ENCODE data around the gene OR5A1.

The OR5A1 gene

DNA sequence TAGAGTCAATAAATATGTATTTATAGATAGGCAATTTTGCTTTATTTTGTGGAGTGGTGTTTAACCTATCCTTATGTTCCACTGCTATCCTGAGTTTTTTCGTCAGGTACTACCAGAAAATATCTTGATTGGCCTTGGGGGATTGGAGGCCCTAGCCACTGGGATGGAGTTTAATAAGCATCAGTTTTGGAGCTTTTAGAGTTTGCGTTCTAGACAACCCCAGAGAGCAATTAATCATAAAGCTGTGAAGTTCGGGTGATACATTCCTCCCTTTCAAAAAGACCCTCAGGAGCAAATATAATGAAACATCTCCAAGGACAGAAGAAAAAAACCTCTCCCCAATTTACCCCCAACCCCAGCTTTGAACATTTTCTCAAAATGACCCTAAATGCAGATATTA is at the start of gene OR5A1:
OR5A1 (plus strand) TSS at position 301 of the 400 bp plus-strand sequence. CDS start 6,700 bp downstream, outside the sequence.
- no peak within 1 kb of the TSS for H3K4me3 ChIP-seq (ENCODE audit: low read depth, low read length)
- TF ChIP-seq CTCF (IDR thresholded peaks at IDR 0.05; ENCODE audit: insufficient read depth, low read length, missing control alignments): no peak
- ChIA-PET CTCF (interaction anchor here (0.8 to 1.6 kb wide), 2 partner anchors 10 to 266 kb away, joined by 3 to 6 read pairs; partner anchors contain the start of gene OR5A2), POLR2A (no interaction called here)
- no peak for DNase-seq (ENCODE audit: low read depth, low spot score)

DNA sequence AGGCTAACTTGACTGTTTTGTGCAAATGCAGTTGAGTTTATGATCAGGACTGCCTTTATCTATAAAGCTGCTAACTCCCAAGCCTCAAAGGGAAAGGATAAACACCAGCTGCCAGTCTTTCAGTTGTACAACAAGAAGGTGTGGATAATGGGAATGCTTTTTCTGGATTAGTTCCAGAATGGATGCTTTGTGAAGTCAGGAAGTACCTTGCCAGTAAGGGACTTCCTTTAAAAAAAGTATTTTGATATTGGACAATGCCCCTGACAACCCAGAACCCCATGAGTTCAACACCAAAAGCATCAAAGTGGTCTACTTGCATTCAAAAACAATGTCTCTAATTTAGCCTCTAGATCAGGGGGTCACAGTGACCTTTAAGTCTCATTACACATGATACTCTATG is 42.1 kb upstream of the OR5A1 start:
- ChIA-PET CTCF (no interaction called here), POLR2A (no interaction called here)
- H3K4me3 ChIP-seq (ENCODE audit: low read depth, low read length): no peak overlapping the region
- no peak for TF ChIP-seq CTCF (IDR thresholded peaks at IDR 0.05; ENCODE audit: insufficient read depth, low read length, missing control alignments)
- DNase-seq (ENCODE audit: low read depth, low spot score): no peak

DNA sequence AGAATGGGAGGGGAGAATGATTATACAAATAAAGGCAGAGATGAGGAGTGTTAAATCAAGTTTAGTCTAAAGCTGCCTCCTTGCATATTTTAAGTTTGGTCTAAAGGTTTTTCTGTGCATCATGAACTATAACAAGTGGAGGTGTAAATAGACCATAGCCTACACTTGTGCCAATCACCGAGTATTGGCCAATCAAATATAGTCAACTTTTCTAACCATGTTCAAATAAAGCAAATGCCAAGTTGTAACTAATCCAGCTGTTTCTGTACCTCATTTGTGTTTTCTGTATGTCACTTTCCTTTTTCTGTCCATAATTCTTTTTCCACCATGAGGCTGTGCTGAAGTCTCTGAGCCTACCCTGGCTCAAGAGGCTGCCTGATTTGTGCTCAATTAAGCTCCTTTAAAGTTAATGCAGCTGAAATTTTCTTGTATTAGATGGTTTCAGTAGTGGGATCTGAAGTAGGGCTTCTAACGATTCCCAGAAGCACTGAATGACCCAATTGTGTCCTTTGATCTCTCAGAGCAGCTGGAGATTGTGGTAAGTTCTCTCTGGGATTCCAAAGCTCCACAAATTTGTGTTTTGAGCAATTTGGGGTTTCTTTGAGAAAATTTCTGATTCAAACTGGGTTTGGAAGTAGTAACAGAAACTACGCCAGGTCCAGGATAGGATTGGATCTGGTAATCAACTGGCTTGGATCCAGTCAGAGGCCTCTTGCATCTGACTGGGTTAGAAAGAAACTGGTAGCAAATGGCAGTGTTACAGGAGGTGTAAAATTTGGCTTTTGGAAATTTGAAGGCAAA is 35.6 kb upstream of the OR5A1 start:
- no peak for TF ChIP-seq CTCF (IDR thresholded peaks at IDR 0.05; ENCODE audit: insufficient read depth, low read length, missing control alignments)
- no peak for DNase-seq (ENCODE audit: low read depth, low spot score)
- POLR2A ChIA-PET: no interaction called here
- H3K4me3 ChIP-seq (ENCODE audit: low read depth, low read length): no peak overlapping the region
- CTCF ChIA-PET: no interaction called here

DNA sequence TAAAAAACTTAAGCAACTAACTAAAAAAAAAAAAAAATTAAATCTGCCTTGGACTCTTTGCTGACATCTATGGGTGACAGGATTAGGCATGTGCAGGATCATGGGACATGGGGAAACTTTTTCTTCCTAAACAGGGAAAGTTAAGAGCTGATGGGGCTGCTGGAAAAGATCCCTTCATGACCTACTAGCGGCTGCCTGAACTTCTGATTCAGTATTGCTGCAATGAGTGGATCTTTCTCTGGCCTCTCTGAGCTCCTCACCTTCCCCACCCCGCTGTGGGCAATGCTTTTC is 35.1 kb upstream of the OR5A1 start:
- H3K4me3 ChIP-seq (ENCODE audit: low read depth, low read length): no peak overlapping the region
- ChIA-PET POLR2A (no interaction called here), CTCF (interaction anchor here (1.6 kb wide), 1 partner anchor 9 kb away, joined by 3 read pairs; no protein-coding TSS in a partner anchor)
- DNase-seq (ENCODE audit: low read depth, low spot score): no peak
- TF ChIP-seq CTCF (IDR thresholded peaks at IDR 0.05; ENCODE audit: insufficient read depth, low read length, missing control alignments): no peak

DNA sequence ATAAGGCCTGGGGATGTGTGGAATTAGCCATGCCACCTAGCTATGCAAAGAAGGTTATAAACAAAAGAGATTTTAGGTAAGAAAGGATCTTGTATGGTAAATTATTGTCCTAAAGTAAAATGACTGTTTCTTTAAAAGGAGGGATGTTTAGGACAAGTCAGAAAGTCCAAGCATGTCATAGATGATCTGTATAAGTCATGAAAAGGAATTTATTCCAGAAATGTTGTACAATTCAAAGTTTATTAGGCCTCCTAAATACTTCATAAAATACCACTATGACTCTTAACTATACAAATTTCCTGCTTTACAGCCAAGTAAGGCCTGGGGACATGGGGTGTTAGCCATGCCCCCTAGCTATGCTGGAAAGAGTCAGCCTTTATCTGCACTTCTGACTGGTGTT is 32.7 kb upstream of the OR5A1 start:
- POLR2A ChIA-PET: no interaction called here
- no peak overlapping the region for H3K4me3 ChIP-seq (ENCODE audit: low read depth, low read length)
- CTCF ChIA-PET: no interaction called here
- DNase-seq (ENCODE audit: low read depth, low spot score): no peak
- no peak for TF ChIP-seq CTCF (IDR thresholded peaks at IDR 0.05; ENCODE audit: insufficient read depth, low read length, missing control alignments)

- CTCF ChIA-PET: no interaction called here
- POLR2A ChIA-PET: no interaction called here
- no peak for TF ChIP-seq CTCF (IDR thresholded peaks at IDR 0.05; ENCODE audit: insufficient read depth, low read length, missing control alignments)
- H3K4me3 ChIP-seq (ENCODE audit: low read depth, low read length): no peak overlapping the region
- no peak for DNase-seq (ENCODE audit: low read depth, low spot score)
Observed at GRCh38 chr11:59413646-59414045, 22.6 kb upstream of the OR5A1 start.

Data from AG04449 (cell line).